ENCODE data around the gene BMPR2. TPM values are rescaled to one million over a fixed set of nuclear protein-coding genes. Genes with fewer than 3 reads are reported as not detected.

BMPR2 gene
- total and polyA plus RNA-seq, 2 experiments from 2014 or later: 12.5 to 42.2 TPM

GRCh38 chr2:202599105-202599504, 223.0 kb downstream of the BMPR2 start:
- H3K4me1 ChIP-seq (ENCODE audit: insufficient read depth): no peaks in the 10 kb centered on the region
- H3K9me2 ChIP-seq (replicated peaks; ENCODE audit: insufficient read depth): no peaks in the 10 kb centered on the region
- no peaks in the 10 kb centered on the region for H3K79me2 ChIP-seq
- no peak for TF ChIP-seq EZH2 (IDR thresholded peaks at IDR 0.05; ENCODE audit: borderline replicate concordance)
- no peak for TF ChIP-seq EZH2phosphoT487 (IDR thresholded peaks at IDR 0.05; ENCODE audit: low read depth, severe bottlenecking, unreplicated experiment)
- TF ChIP-seq CTCF (IDR thresholded peaks at IDR 0.05; ENCODE audit: poor library complexity): no peak
- H3K9me3 ChIP-seq (ENCODE audit: low read depth): no peaks in the 10 kb centered on the region
- H3K27me3 ChIP-seq: no peaks in the 10 kb centered on the region
- no peaks in the 10 kb centered on the region for H4K20me1 ChIP-seq (ENCODE audit: insufficient read depth, poor library complexity, severe bottlenecking)
- no peak overlapping the region for H3K4me3 ChIP-seq
- no peak for DNase-seq (ENCODE audit: low spot score)
- H3K4me2 ChIP-seq: no peak overlapping the region
- no peaks in the 10 kb centered on the region for H3K36me3 ChIP-seq (replicated peaks; ENCODE audit: insufficient read depth, low read depth)
- no peak overlapping the region for H3K27ac ChIP-seq
- no peak overlapping the region for H2AFZ ChIP-seq
- WGBS (ENCODE audit: low lambda C conversion rate, missing lambda C conversion rate): 97% methylated on average over 2 of the region's 2 CpGs

GRCh38 chr2:202599911-202600310, 223.8 kb downstream of the BMPR2 start:
- no peaks in the 10 kb centered on the region for H3K27me3 ChIP-seq
- no peaks in the 10 kb centered on the region for H3K79me2 ChIP-seq
- no peak for TF ChIP-seq EZH2 (IDR thresholded peaks at IDR 0.05; ENCODE audit: borderline replicate concordance)
- TF ChIP-seq EZH2phosphoT487 (IDR thresholded peaks at IDR 0.05; ENCODE audit: low read depth, severe bottlenecking, unreplicated experiment): no peak
- no peak for TF ChIP-seq CTCF (IDR thresholded peaks at IDR 0.05; ENCODE audit: poor library complexity)
- H3K9me2 ChIP-seq (replicated peaks; ENCODE audit: insufficient read depth): no peaks in the 10 kb centered on the region
- H4K20me1 ChIP-seq (ENCODE audit: insufficient read depth, poor library complexity, severe bottlenecking): no peaks in the 10 kb centered on the region
- no peak overlapping the region for H3K4me2 ChIP-seq
- no peak overlapping the region for H3K27ac ChIP-seq
- no peak for DNase-seq (ENCODE audit: low spot score)
- H3K4me1 ChIP-seq (ENCODE audit: insufficient read depth): no peaks in the 10 kb centered on the region
- H3K9me3 ChIP-seq (ENCODE audit: low read depth): no peaks in the 10 kb centered on the region
- H3K4me3 ChIP-seq: no peak overlapping the region
- 93% methylated on average over 4 of the region's 4 CpGs for WGBS (ENCODE audit: low lambda C conversion rate, missing lambda C conversion rate)
- H2AFZ ChIP-seq: no peak overlapping the region
- no peaks in the 10 kb centered on the region for H3K36me3 ChIP-seq (replicated peaks; ENCODE audit: insufficient read depth, low read depth)

GRCh38 chr2:202604699-202605098, 228.6 kb downstream of the BMPR2 start:
- no peak overlapping the region for H3K4me2 ChIP-seq
- no peaks in the 10 kb centered on the region for H4K20me1 ChIP-seq (ENCODE audit: insufficient read depth, poor library complexity, severe bottlenecking)
- no peak for DNase-seq (ENCODE audit: low spot score)
- H3K9me3 ChIP-seq (ENCODE audit: low read depth): no peaks in the 10 kb centered on the region
- H3K79me2 ChIP-seq: no peaks in the 10 kb centered on the region
- no peaks in the 10 kb centered on the region for H3K36me3 ChIP-seq (replicated peaks; ENCODE audit: insufficient read depth, low read depth)
- no peak overlapping the region for H2AFZ ChIP-seq
- H3K4me1 ChIP-seq (ENCODE audit: insufficient read depth): no peaks in the 10 kb centered on the region
- 81% methylated on average over 4 of the region's 4 CpGs for WGBS (ENCODE audit: low lambda C conversion rate, missing lambda C conversion rate)
- H3K27me3 ChIP-seq: no peaks in the 10 kb centered on the region
- no peaks in the 10 kb centered on the region for H3K9me2 ChIP-seq (replicated peaks; ENCODE audit: insufficient read depth)
- no peak overlapping the region for H3K4me3 ChIP-seq
- no peak for TF ChIP-seq CTCF (IDR thresholded peaks at IDR 0.05; ENCODE audit: poor library complexity)
- no peak for TF ChIP-seq EZH2 (IDR thresholded peaks at IDR 0.05; ENCODE audit: borderline replicate concordance)
- no peak overlapping the region for H3K27ac ChIP-seq

- Histone ChIP-seq H3K4me1 (ENCODE audit: insufficient read depth) (no peaks in the 10 kb centered on the region), H3K27ac (no peak overlapping the region), H3K79me2 (no peaks in the 10 kb centered on the region), H3K36me3 (replicated peaks; ENCODE audit: insufficient read depth, low read depth) (no peaks in the 10 kb centered on the region), H4K20me1 (ENCODE audit: insufficient read depth, poor library complexity, severe bottlenecking) (no peaks in the 10 kb centered on the region), H2AFZ (no peak overlapping the region), H3K9me3 (ENCODE audit: low read depth) (no peaks in the 10 kb centered on the region), H3K27me3 (no peaks in the 10 kb centered on the region), H3K9me2 (replicated peaks; ENCODE audit: insufficient read depth) (no peaks in the 10 kb centered on the region), H3K4me3 (no peak overlapping the region), H3K4me2 (no peak overlapping the region)
- 91% methylated on average over 1 of the region's 1 CpG for WGBS (ENCODE audit: low lambda C conversion rate, missing lambda C conversion rate)
- TF ChIP-seq EZH2phosphoT487 (IDR thresholded peaks at IDR 0.05; ENCODE audit: low read depth, severe bottlenecking, unreplicated experiment): no peak
- no peak for TF ChIP-seq CTCF (IDR thresholded peaks at IDR 0.05; ENCODE audit: poor library complexity)
- TF ChIP-seq EZH2 (IDR thresholded peaks at IDR 0.05; ENCODE audit: borderline replicate concordance): no peak
- no peak for DNase-seq (ENCODE audit: low spot score)
Observed at GRCh38 chr2:202605174-202605573, 229.0 kb downstream of the BMPR2 start.

All from hepatocyte (in vitro differentiated cells).